Right cardiac atrium (tissue), 5 donors: Measurements from ENCODE around the gene MUS81. TPM values are rescaled to one million over a fixed set of nuclear protein-coding genes. Genes with fewer than 3 reads are reported as not detected.

ENCODE experiments used
- ATAC-seq, 2 donors: fragments of 200-7000 bp; cut with Tn5 transposase; one replicate each; pipeline versions ENCODE4 v1.8.0 to v1.9.1; 2020; ENCODE audit warnings: moderate library complexity in 2 of 2, mild to moderate bottlenecking in 1 of 2
- DNase-seq, 3 donors: peaks; one replicate each; pipeline ENCODE4 v3.0.0-alpha.2; 2020
- H3K27ac ChIP-seq: one replicate; pipeline ENCODE4 v1.5.1; 2013; ENCODE audit warnings: mild to moderate bottlenecking, low read length, control low read depth, moderate library complexity
- H3K27me3 ChIP-seq: one replicate; pipeline ENCODE4 v1.6.1; 2013; ENCODE audit not compliant: control insufficient read depth, insufficient read depth
- H3K4me1 ChIP-seq: one replicate; pipeline ENCODE4 v1.6.1; 2013; ENCODE audit warnings: low read length; ENCODE audit not compliant: control insufficient read depth, insufficient read depth
- H3K4me3 ChIP-seq: one replicate; pipeline ENCODE4 v1.5.1; 2013; ENCODE audit warnings: low read length, control low read depth
- H3K9me3 ChIP-seq: one replicate; pipeline ENCODE4 v1.6.1; 2013; ENCODE audit warnings: low read length; ENCODE audit not compliant: control insufficient read depth
- WGBS: extraction: QIAGEN DNeasy Blood & Tissue Kit; methylation state at CpG from one replicate; pipeline ENCODE4 v1.1.7; 2013; 5-methylcytosine and 5-hydroxymethylcytosine counted together
- intact Hi-C, 4 donors: fragments of 100-400 bp; cut with DNase I; formaldehyde crosslinking; loops; one replicate each; pipeline versions ENCODE4 v1.11.0 to v1.14.0; 2022 to 2023
- polyA plus RNA-seq: library from polyadenylated mRNA; stranded (reverse); fragments of 200-250 nt; gene quantifications from one replicate; pipeline ENCODE4 v1.2.3, GENCODE V29; 2013
- total RNA-seq, 4 donors: library from RNA; stranded (reverse); fragmentation: NEBNext Ultra II Directional; extraction: Animal tissue kit (Norgen Biotek cat#: 25700); gene quantifications; one replicate each; pipeline ENCODE4 v1.2.1, GENCODE V29; 2021
- donor health status: healthy with polysubstance abuse.
- donor health status: DM: no; HTN: yes; CAD: no.
- donor health status: DM: no; HTN: no; CAD: no.
- donor health status: DM: no; HTN: yes; CAD: no; lungs with severe emphysema.
- donor health status: DM: yes; HTN: yes; CAD: no.

The MUS81 gene
- total and polyA plus RNA-seq, 5 donors, result 33.3 to 44.7 (median 37.8) TPM

- 71% methylated on average over 15 of the region's 15 CpGs for WGBS
- Histone ChIP-seq H3K27ac (no peak overlapping the region), H3K9me3 (no peaks in the 10 kb centered on the region), H3K4me1 (peaks cover 3% of the 10 kb centered on the region), H3K4me3 (no peak overlapping the region), H3K27me3 (no peaks in the 10 kb centered on the region)
- ATAC-seq (no peak), DNase-seq (peak; percentile 11 to 66 (median 46))
- intact Hi-C loops, result no loop called here
Observed at GRCh38 chr11:65854852-65855837, 5.1 kb upstream of the MUS81 start.

GRCh38 chr11:65855927-65856363 is 4.3 kb upstream of the MUS81 start:
- WGBS, result 82% methylated on average over 15 of the region's 15 CpGs
- Histone ChIP-seq H3K4me1 (peaks cover 3% of the 10 kb centered on the region), H3K27me3 (no peaks in the 10 kb centered on the region), H3K27ac (no peak overlapping the region), H3K9me3 (no peaks in the 10 kb centered on the region), H3K4me3 (no peak overlapping the region)
- DNase-seq (peak; percentile 15 to 48 (median 34)), ATAC-seq (no peak)
- intact Hi-C loops, result no loop called here

- H3K4me1 ChIP-seq, result peaks cover 5% of the 10 kb centered on the region
- no peaks in the 10 kb centered on the region for H3K27me3 ChIP-seq
- DNase-seq (peak; percentile 88 to 94 (median 93)), ATAC-seq (peak; percentile 46 to 50)
- peak overlapping the region; percentile 97 for H3K27ac ChIP-seq
- intact Hi-C loops, result no loop called here
- 1% methylated on average over 57 of the region's 57 CpGs for WGBS
- no peaks in the 10 kb centered on the region for H3K9me3 ChIP-seq
- peak overlapping the region; percentile 94 for H3K4me3 ChIP-seq
Observed at GRCh38 chr11:65856689-65857499, 3.3 kb upstream of the MUS81 start.

GRCh38 chr11:65857500-65857852 is 2.8 kb upstream of the MUS81 start:
- peak overlapping the region; percentile 97 for H3K27ac ChIP-seq
- no peaks in the 10 kb centered on the region for H3K9me3 ChIP-seq
- DNase-seq, result peak in 2 of 3 donors; percentile 84 to 87
- no peak for ATAC-seq
- no peaks in the 10 kb centered on the region for H3K27me3 ChIP-seq
- H3K4me1 ChIP-seq, result peaks cover 5% of the 10 kb centered on the region
- WGBS, result under 1% methylated on average over 49 of the region's 49 CpGs
- intact Hi-C loops, result no loop called here
- H3K4me3 ChIP-seq, result peak overlapping the region; percentile 94

GRCh38 chr11:65857853-65858680 is 2.2 kb upstream of the MUS81 start, which contains the start of gene CFL1:
Gene CFL1 (minus strand): TSS chr11:65858180. CDS start chr11:65858099, 81 bp downstream.
- H3K4me1 ChIP-seq, result peaks cover 5% of the 10 kb centered on the region
- peak within 1 kb of the TSS; percentile 99 for H3K27ac ChIP-seq
- peak within 1 kb of the TSS; percentile 94 for H3K4me3 ChIP-seq
- no peaks in the 10 kb centered on the region for H3K9me3 ChIP-seq
- no peaks in the 10 kb centered on the region for H3K27me3 ChIP-seq
- ATAC-seq (peak; percentile 77 to 82), DNase-seq (peak; percentile 99 to 100 (median 100))
- intact Hi-C loops, result no loop called here
- under 1% methylated on average over 92 of the region's 92 CpGs for WGBS

GRCh38 chr11:65858681-65859087 is 1.5 kb upstream of the MUS81 start:
- no peaks in the 10 kb centered on the region for H3K9me3 ChIP-seq
- under 1% methylated on average over 10 of the region's 10 CpGs for WGBS
- ATAC-seq, result no peak
- H3K27ac ChIP-seq, result peak overlapping the region; percentile 99
- intact Hi-C loops, result no loop called here
- DNase-seq, result no peak
- peak overlapping the region; percentile 61 for H3K4me3 ChIP-seq
- no peaks in the 10 kb centered on the region for H3K27me3 ChIP-seq
- H3K4me1 ChIP-seq, result peaks cover 5% of the 10 kb centered on the region

- under 1% methylated on average over 46 of the region's 46 CpGs for WGBS
- intact Hi-C loops, result no loop called here
- H3K4me1 ChIP-seq, result peaks cover 5% of the 10 kb centered on the region
Observed at GRCh38 chr11:65859095-65859811, 980 bp upstream of the MUS81 start.

GRCh38 chr11:65859812-65860277 is 388 bp upstream of the MUS81 start:
- intact Hi-C loops, result no loop called here
- Histone ChIP-seq H3K27me3 (no peaks in the 10 kb centered on the region), H3K9me3 (no peaks in the 10 kb centered on the region), H3K4me3 (peak overlapping the region; percentile 61), H3K27ac (peak overlapping the region; percentile 99), H3K4me1 (peaks cover 5% of the 10 kb centered on the region)
- WGBS, result 1% methylated on average over 16 of the region's 16 CpGs
- DNase-seq, result no peak
- no peak for ATAC-seq

More at GRCh38 chr11:65859095-65859811, 980 bp upstream of the MUS81 start:
- Histone ChIP-seq H3K27ac (peak overlapping the region; percentile 99), H3K4me3 (peak overlapping the region; percentile 61), H3K9me3 (no peaks in the 10 kb centered on the region), H3K27me3 (no peaks in the 10 kb centered on the region)
- DNase-seq, result peak; percentile 100
- peak; percentile 84 for ATAC-seq

- 8% methylated on average over 14 of the region's 14 CpGs for WGBS
- no peak for ATAC-seq
- DNase-seq, result peak in 2 of 3 donors; percentile 22 to 67
- Histone ChIP-seq H3K9me3 (no peaks in the 10 kb centered on the region), H3K4me1 (peaks cover 5% of the 10 kb centered on the region), H3K27ac (peak overlapping the region; percentile 99), H3K4me3 (peak overlapping the region; percentile 61), H3K27me3 (no peaks in the 10 kb centered on the region)
- intact Hi-C loops, result no loop called here
Observed at GRCh38 chr11:65861165-65861505, 902 bp downstream of the MUS81 start.
